EH (cell line): ENCODE data around the gene MACO1.
"Not testable (repeated sequence)": the region's sequence is repeated elsewhere in the genome, so short reads cannot be mapped to it uniquely, and the experiment has no call there.

Experiments used
- DNase-seq: peaks from one replicate; pipeline ENCODE4 v3.0.0-alpha.2; 2015; ENCODE audit warnings: low read depth

MACO1 gene

GRCh38 chr1:25458541-25459298 lies 28.0 kb downstream of the MACO1 start:
- peak; percentile 75 for DNase-seq

- DNase-seq: no peak
Measured at GRCh38 chr1:25460020-25460419, 29.3 kb downstream of the MACO1 start.

- DNase-seq: not testable (repeated sequence)
Measured at GRCh38 chr1:25460816-25461215, 30.1 kb downstream of the MACO1 start.

GRCh38 chr1:25461849-25462248 lies 31.2 kb downstream of the MACO1 start:
- DNase-seq: no peak

GRCh38 chr1:25462732-25463131 lies 32.0 kb downstream of the MACO1 start:
- no peak for DNase-seq

- DNase-seq: no peak
Measured at GRCh38 chr1:25467193-25467592, 36.5 kb downstream of the MACO1 start.

- no peak for DNase-seq
Measured at GRCh38 chr1:25467616-25468015, 36.9 kb downstream of the MACO1 start.

GRCh38 chr1:25468033-25468432 lies 37.3 kb downstream of the MACO1 start:
- peak; percentile 8 for DNase-seq

GRCh38 chr1:25469177-25469576 lies 38.5 kb downstream of the MACO1 start:
- peak; percentile 64 for DNase-seq

GRCh38 chr1:25472471-25472870 lies 41.8 kb downstream of the MACO1 start:
- no peak for DNase-seq

GRCh38 chr1:25473653-25474225 lies 43.0 kb downstream of the MACO1 start:
- DNase-seq: no peak

GRCh38 chr1:25474439-25475047 lies 43.8 kb downstream of the MACO1 start:
- DNase-seq: no peak

- DNase-seq: peak; percentile 7
Measured at GRCh38 chr1:25476186-25477097, 45.7 kb downstream of the MACO1 start.

GRCh38 chr1:25477448-25478034 lies 46.8 kb downstream of the MACO1 start:
- no peak for DNase-seq

GRCh38 chr1:25478633-25479032 lies 47.9 kb downstream of the MACO1 start:
- no peak for DNase-seq

GRCh38 chr1:25481625-25482024 lies 50.9 kb downstream of the MACO1 start:
- no peak for DNase-seq

GRCh38 chr1:25482211-25482610 lies 51.5 kb downstream of the MACO1 start:
- DNase-seq: no peak

GRCh38 chr1:25484096-25484495 lies 53.4 kb downstream of the MACO1 start:
- no peak for DNase-seq

- DNase-seq: no peak
Measured at GRCh38 chr1:25484533-25484932, 53.8 kb downstream of the MACO1 start.

- no peak for DNase-seq
Measured at GRCh38 chr1:25485536-25486411, 55.1 kb downstream of the MACO1 start.

- peak; percentile 25 for DNase-seq
Measured at GRCh38 chr1:25486602-25487001, 55.9 kb downstream of the MACO1 start.
